Kidney tubule cell (primary cell): Measurements from ENCODE around the gene NAIF1.
"Not testable (repeated sequence)": the region's sequence is repeated elsewhere in the genome, so short reads cannot be mapped to it uniquely, and the experiment has no call there.

Experiments used
- DNase-seq: peaks from one replicate; pipeline ENCODE4 v3.0.0-alpha.2; 2018; ENCODE audit warnings: low spot score

The NAIF1 gene

DNA sequence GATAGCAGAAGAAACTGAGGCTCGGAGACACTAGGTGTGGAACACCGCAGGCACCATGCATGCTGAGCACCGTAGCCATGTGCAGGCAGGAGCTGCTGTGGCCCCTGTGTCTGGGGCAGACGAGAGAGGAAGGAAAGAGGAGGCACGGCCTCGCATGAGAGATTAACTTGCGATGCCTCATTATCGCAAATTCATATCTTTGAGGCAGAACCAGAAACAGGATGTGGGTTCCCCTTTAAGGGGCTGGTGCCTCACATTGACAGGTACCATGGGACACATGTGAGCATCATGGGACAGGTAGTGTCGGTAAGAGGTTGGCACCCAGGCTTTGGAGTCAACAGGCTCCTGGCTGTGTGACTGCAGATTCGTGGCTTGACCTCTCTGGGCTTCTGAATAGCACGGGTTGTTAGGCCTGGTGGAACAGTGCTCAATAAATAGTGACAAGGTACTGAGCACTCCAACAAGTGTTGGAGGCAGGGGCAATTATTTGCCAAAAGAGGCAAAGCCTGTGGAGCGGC is 40.8 kb downstream of the NAIF1 start:
- DNase-seq: no peak

DNA sequence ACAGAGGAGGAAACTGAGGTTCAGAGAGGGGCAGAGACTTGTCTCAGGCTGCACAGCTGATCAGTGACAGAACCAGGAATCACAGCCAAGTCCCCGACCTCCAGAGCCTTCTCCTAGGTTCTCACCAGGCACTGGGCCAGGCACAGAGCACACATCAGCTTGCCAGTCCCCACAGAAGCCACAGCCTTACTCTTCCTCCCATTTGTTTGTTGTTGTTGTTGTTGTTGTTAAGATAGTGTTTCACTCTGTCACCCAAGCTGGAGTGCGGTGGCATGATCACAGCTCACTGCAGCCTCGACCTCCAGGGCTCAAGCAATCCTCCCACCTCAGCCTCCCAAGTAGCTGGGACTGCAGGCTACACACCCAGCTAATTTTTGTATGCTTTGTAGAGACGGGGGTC is 41.4 kb downstream of the NAIF1 start:
- DNase-seq: no peak

DNA sequence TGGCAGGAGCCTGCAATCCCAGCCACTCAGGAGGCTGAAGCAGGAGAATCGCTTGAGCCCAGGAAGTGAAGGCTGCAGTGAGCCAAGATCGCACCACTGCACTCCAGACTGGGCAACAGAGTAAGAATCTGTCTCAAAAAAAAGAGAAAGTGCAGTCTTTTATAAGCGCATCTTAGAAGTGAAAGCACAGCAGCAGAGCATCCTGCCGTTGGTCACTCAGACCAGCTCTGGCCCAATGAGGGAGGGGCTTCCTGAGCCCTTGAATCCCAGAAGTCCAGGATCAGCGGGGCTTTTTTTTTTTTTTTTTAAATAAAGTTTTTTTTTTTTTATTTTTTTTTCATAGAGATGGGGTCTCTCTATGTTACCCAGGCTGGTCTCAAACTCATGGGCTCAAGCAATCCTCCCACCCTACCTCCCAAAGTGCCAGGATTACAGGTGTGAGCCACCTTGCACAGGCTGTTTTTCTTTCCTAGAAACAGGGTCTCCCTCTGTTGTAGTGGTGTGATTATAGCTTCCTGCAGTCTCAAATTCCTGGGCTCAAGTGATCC is 42.3 kb downstream of the NAIF1 start:
- DNase-seq: no peak

GRCh38 chr9:128023671-128024070 is 43.4 kb downstream of the NAIF1 start:
- not testable (repeated sequence) for DNase-seq

DNA sequence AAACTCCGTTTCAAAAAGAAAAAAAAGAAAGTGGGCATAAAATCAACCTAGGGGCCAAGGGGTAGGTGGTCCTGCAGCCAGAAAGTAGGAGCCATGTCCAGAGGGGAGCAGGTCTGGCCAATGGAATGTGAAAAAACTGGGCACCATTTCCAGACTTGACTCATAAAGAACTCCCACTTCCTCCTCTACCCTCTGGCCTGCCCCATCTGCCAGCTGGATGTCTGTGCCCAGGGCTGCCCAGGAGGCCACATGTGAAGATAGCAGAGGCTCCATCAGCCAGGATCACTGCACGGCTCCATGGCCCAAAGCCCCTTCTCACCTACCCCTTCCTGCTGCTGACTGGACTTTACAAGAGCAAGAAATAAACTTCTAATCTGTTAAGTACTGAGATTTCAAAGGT is 44.2 kb downstream of the NAIF1 start:
- peak; percentile 43 for DNase-seq

GRCh38 chr9:128021098-128021497 is 46.0 kb downstream of the NAIF1 start:
- DNase-seq: no peak

- DNase-seq: no peak
Measured at GRCh38 chr9:128020692-128021091, 46.4 kb downstream of the NAIF1 start.

- DNase-seq: no peak
Measured at GRCh38 chr9:128015696-128016095, 51.4 kb downstream of the NAIF1 start.
